Neuron (in vitro differentiated cells): ENCODE results near the gene RNF145.
A peak's percentile ranks its signal among the peaks of the same experiment; 100 is the strongest.
"Not testable (repeated sequence)": the region's sequence is repeated elsewhere in the genome, so short reads cannot be mapped to it uniquely, and the experiment has no call there.

ENCODE experiments used
- H2AFZ ChIP-seq: one replicate; pipeline ENCODE4 v1.6.1; 2013; ENCODE audit warnings: low read depth, mild to moderate bottlenecking, inconsistent platforms, low read length, moderate library complexity
- H3K27me3 ChIP-seq: one replicate; pipeline ENCODE4 v1.6.1; 2013; ENCODE audit warnings: low read length; ENCODE audit not compliant: insufficient read depth
- H3K36me3 ChIP-seq: one replicate; pipeline ENCODE4 v1.6.1; 2013; ENCODE audit warnings: low read length; ENCODE audit not compliant: insufficient read depth
- H3K4me1 ChIP-seq: one replicate; pipeline ENCODE4 v1.6.1; 2013; ENCODE audit warnings: low read length; ENCODE audit not compliant: insufficient read depth
- H3K4me3 ChIP-seq: 2 replicates; pipeline ENCODE4 v1.5.1; 2013; ENCODE audit warnings: mild to moderate bottlenecking, low read length, moderate library complexity
- H3K9me3 ChIP-seq: one replicate; pipeline ENCODE4 v1.6.1; 2013; ENCODE audit warnings: low read length

RNF145 gene

GRCh38 chr5:159209438-159210209, at the start of gene RNF145:
Gene RNF145 (minus strand): TSS chr5:159209553. CDS start chr5:159203617, 5,936 bp downstream.
- H3K36me3 ChIP-seq = no peaks in the 10 kb centered on the region
- H3K27me3 ChIP-seq = no peaks in the 10 kb centered on the region
- no peaks in the 10 kb centered on the region for H3K9me3 ChIP-seq
- peak within 1 kb of the TSS; percentile 57 for H2AFZ ChIP-seq
- peaks cover 20% of the 10 kb centered on the region for H3K4me1 ChIP-seq
- peak within 1 kb of the TSS; percentile 98 for H3K4me3 ChIP-seq

GRCh38 chr5:159258361-159258760, 49.0 kb upstream of the RNF145 start:
- H3K36me3 ChIP-seq = no peaks in the 10 kb centered on the region
- H2AFZ ChIP-seq = no peak overlapping the region
- no peaks in the 10 kb centered on the region for H3K9me3 ChIP-seq
- H3K4me3 ChIP-seq = no peak overlapping the region
- peaks cover 8% of the 10 kb centered on the region for H3K4me1 ChIP-seq
- H3K27me3 ChIP-seq = peaks cover 14% of the 10 kb centered on the region

- Histone ChIP-seq H3K9me3 (no peaks in the 10 kb centered on the region), H3K36me3 (no peaks in the 10 kb centered on the region), H3K27me3 (peaks cover 16% of the 10 kb centered on the region), H2AFZ (no peak overlapping the region), H3K4me1 (peaks cover 8% of the 10 kb centered on the region), H3K4me3 (no peak overlapping the region)
Measured at GRCh38 chr5:159257629-159258283, 48.4 kb upstream of the RNF145 start.

GRCh38 chr5:159257007-159257406, 47.7 kb upstream of the RNF145 start:
- no peak overlapping the region for H2AFZ ChIP-seq
- H3K9me3 ChIP-seq = no peaks in the 10 kb centered on the region
- peaks cover 16% of the 10 kb centered on the region for H3K27me3 ChIP-seq
- H3K4me1 ChIP-seq = peaks cover under 1% of the 10 kb centered on the region
- no peaks in the 10 kb centered on the region for H3K36me3 ChIP-seq
- no peak overlapping the region for H3K4me3 ChIP-seq

GRCh38 chr5:159252195-159252594, 42.8 kb upstream of the RNF145 start:
- Histone ChIP-seq H3K4me1 (no peaks in the 10 kb centered on the region), H3K36me3 (no peaks in the 10 kb centered on the region), H3K9me3 (no peaks in the 10 kb centered on the region), H3K4me3 (no peak overlapping the region), H2AFZ (no peak overlapping the region), H3K27me3 (peaks cover 22% of the 10 kb centered on the region)

- H3K27me3 ChIP-seq = peaks cover 11% of the 10 kb centered on the region
- H3K9me3 ChIP-seq = no peaks in the 10 kb centered on the region
- no peak overlapping the region for H2AFZ ChIP-seq
- H3K4me1 ChIP-seq = no peaks in the 10 kb centered on the region
- no peaks in the 10 kb centered on the region for H3K36me3 ChIP-seq
- H3K4me3 ChIP-seq = no peak overlapping the region
Measured at GRCh38 chr5:159249158-159249557, 39.8 kb upstream of the RNF145 start.

- no peaks in the 10 kb centered on the region for H3K9me3 ChIP-seq
- H3K4me1 ChIP-seq = no peaks in the 10 kb centered on the region
- H2AFZ ChIP-seq = no peak overlapping the region
- H3K4me3 ChIP-seq = no peak overlapping the region
- H3K36me3 ChIP-seq = no peaks in the 10 kb centered on the region
- H3K27me3 ChIP-seq = peaks cover 4% of the 10 kb centered on the region
Measured at GRCh38 chr5:159244890-159245289, 35.5 kb upstream of the RNF145 start.

GRCh38 chr5:159244163-159244562, 34.8 kb upstream of the RNF145 start:
- H3K9me3 ChIP-seq = no peaks in the 10 kb centered on the region
- H3K27me3 ChIP-seq = peaks cover 4% of the 10 kb centered on the region
- H2AFZ ChIP-seq = no peak overlapping the region
- H3K36me3 ChIP-seq = no peaks in the 10 kb centered on the region
- no peak overlapping the region for H3K4me3 ChIP-seq
- no peaks in the 10 kb centered on the region for H3K4me1 ChIP-seq

GRCh38 chr5:159243385-159243784, 34.0 kb upstream of the RNF145 start:
- H3K36me3 ChIP-seq = no peaks in the 10 kb centered on the region
- no peak overlapping the region for H2AFZ ChIP-seq
- H3K4me3 ChIP-seq = no peak overlapping the region
- no peaks in the 10 kb centered on the region for H3K4me1 ChIP-seq
- no peaks in the 10 kb centered on the region for H3K9me3 ChIP-seq
- peaks cover 3% of the 10 kb centered on the region for H3K27me3 ChIP-seq

GRCh38 chr5:159242656-159243055, 33.3 kb upstream of the RNF145 start:
- H3K9me3 ChIP-seq = no peaks in the 10 kb centered on the region
- H3K4me3 ChIP-seq = no peak overlapping the region
- H3K36me3 ChIP-seq = no peaks in the 10 kb centered on the region
- peaks cover 2% of the 10 kb centered on the region for H3K27me3 ChIP-seq
- H2AFZ ChIP-seq = no peak overlapping the region
- H3K4me1 ChIP-seq = no peaks in the 10 kb centered on the region

- no peaks in the 10 kb centered on the region for H3K9me3 ChIP-seq
- H2AFZ ChIP-seq = no peak overlapping the region
- no peaks in the 10 kb centered on the region for H3K4me1 ChIP-seq
- no peak overlapping the region for H3K4me3 ChIP-seq
- H3K36me3 ChIP-seq = no peaks in the 10 kb centered on the region
- H3K27me3 ChIP-seq = peaks cover 2% of the 10 kb centered on the region
Measured at GRCh38 chr5:159241946-159242552, 32.7 kb upstream of the RNF145 start.

GRCh38 chr5:159240301-159240870, 31.0 kb upstream of the RNF145 start:
- Histone ChIP-seq H3K4me1 (no peaks in the 10 kb centered on the region), H3K4me3 (no peak overlapping the region), H3K27me3 (no peaks in the 10 kb centered on the region), H3K36me3 (no peaks in the 10 kb centered on the region), H3K9me3 (no peaks in the 10 kb centered on the region), H2AFZ (no peak overlapping the region)

GRCh38 chr5:159235871-159236520, 26.6 kb upstream of the RNF145 start:
- H3K9me3 ChIP-seq, H3K27me3 ChIP-seq, H3K4me3 ChIP-seq, H3K4me1 ChIP-seq, H2AFZ ChIP-seq, H3K36me3 ChIP-seq: not testable (repeated sequence)
